ENCODE measurements around the gene UGCG. TPM values are rescaled to one million over a fixed set of nuclear protein-coding genes. Genes with fewer than 3 reads are reported as not detected.
"Not testable (repeated sequence)": the region's sequence is repeated elsewhere in the genome, so short reads cannot be mapped to it uniquely, and the experiment has no call there.

UGCG gene
- total RNA-seq, 1 donor = 399 TPM

DNA sequence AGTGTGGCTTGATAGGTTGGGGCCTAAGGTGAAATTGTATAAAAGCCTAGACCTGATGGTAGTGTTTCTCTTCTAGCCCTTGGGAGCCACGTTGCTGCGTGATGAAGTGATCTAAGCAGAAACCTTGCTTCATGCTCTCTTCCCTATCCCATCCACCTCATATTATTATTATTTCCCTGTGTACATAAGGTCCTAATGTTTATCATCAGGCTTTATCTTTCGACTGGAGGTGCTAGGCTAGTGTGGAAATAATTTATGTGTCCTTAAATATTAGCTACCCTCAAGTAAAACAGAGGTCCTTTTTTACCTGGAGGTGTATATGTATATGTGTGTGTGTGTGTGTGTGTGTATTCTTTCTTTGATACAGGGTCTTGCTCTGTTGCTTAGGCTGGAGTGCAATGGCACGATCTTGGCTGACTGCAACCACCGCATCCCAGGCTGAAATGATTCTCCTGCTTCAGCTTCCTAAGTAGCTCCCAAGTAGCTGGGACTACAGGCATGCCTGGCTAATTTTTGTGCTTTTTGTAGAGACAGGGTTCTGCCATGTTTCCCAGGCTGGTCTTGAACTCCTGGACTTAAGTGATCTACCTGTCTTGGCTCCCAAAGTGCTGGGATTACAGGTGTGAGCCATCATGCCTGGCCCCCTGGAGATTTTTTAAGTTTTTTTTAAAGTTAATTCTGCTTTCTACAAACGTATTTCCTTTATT lies 3.7 kb downstream of the UGCG start:
- TF ChIP-seq, protein P1, sequence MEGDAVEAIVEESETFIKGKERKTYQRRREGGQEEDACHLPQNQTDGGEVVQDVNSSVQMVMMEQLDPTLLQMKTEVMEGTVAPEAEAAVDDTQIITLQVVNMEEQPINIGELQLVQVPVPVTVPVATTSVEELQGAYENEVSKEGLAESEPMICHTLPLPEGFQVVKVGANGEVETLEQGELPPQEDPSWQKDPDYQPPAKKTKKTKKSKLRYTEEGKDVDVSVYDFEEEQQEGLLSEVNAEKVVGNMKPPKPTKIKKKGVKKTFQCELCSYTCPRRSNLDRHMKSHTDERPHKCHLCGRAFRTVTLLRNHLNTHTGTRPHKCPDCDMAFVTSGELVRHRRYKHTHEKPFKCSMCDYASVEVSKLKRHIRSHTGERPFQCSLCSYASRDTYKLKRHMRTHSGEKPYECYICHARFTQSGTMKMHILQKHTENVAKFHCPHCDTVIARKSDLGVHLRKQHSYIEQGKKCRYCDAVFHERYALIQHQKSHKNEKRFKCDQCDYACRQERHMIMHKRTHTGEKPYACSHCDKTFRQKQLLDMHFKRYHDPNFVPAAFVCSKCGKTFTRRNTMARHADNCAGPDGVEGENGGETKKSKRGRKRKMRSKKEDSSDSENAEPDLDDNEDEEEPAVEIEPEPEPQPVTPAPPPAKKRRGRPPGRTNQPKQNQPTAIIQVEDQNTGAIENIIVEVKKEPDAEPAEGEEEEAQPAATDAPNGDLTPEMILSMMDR (IDR thresholded peaks at IDR 0.05; ENCODE audit: insufficient read depth, low read depth, low read length) = no peak
- DNase-seq (ENCODE audit: low read depth) = no peak
- peak overlapping the region; percentile 87 for H3K4me3 ChIP-seq (ENCODE audit: low read depth, low read length)

DNA sequence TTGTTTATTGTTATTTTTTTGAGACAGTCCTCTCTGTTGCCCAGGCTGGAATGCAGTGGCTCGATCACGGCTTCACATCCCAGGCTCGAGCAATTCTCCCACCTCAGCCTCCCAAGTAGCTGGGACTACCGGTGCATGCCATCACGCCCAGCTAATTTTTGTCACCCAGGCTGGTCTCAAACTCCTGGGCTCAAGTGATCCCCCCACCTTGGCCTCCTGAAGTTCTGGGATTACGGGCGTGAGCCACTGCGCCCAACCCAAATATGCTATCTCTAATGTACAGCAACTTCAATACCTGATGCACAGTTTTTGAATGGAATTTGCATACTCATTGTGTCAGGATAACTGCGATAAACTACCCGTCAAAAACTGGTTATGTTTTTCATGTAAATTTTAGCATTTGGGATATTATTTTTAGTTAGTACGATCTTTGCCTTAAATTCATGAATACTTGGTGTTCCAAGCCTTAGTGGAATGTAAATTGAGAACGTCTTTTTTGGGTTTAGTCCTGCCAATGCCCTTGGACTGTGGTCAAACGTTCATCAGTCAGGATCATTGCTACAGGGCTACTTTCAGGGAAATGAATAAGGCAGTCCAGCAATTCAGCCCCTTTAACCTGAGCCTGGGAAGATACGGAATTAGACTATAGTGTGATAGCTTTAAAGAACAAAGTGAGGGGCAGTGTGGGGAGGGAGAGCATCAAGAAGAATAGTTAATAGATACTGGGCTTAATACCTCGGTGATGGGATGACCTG lies 4.4 kb downstream of the UGCG start:
- TF ChIP-seq, protein P1 (IDR thresholded peaks at IDR 0.05; ENCODE audit: insufficient read depth, low read depth, low read length) = no peak
- peak overlapping the region; percentile 16 for H3K4me3 ChIP-seq (ENCODE audit: low read depth, low read length)
- DNase-seq (ENCODE audit: low read depth) = no peak

DNA sequence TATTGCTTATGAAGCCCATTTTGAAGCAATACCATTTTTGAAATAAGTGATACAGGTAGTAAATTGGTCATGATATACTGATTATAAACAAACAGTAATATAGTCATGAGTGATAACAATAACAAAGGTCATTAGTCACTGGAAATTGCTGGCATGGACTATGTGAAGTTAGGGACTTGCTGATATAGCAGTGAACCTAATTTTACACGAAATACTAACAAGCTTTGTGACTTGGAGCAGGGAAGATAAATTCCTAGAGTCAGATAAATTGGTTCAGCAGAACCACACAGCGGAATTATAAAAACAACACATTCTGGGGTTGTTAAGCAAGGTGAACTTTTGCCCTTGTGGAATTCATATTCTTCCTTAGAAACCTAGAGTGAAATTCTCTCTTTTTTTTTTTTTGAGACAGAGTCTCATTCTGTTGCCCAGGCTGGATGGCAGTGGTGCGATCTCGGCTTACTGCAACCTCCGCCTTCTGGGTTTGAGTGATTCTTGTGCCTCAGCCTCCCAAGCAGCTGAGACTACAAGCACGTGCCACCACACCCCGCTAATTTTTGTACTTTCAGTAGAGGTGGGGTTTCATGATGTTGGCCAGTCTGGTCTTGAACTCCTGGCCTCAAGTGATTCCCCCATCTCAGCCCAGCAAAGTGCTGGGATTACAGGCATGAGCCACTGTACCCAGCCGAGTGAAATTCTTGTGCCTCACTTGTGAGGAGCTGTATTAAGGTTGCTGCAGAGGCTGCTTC lies 6.0 kb downstream of the UGCG start:
- TF ChIP-seq, protein P1 (IDR thresholded peaks at IDR 0.05; ENCODE audit: insufficient read depth, low read depth, low read length) = no peak
- DNase-seq (ENCODE audit: low read depth) = peak; percentile 53
- peak overlapping the region; percentile 19 for H3K4me3 ChIP-seq (ENCODE audit: low read depth, low read length)

DNA sequence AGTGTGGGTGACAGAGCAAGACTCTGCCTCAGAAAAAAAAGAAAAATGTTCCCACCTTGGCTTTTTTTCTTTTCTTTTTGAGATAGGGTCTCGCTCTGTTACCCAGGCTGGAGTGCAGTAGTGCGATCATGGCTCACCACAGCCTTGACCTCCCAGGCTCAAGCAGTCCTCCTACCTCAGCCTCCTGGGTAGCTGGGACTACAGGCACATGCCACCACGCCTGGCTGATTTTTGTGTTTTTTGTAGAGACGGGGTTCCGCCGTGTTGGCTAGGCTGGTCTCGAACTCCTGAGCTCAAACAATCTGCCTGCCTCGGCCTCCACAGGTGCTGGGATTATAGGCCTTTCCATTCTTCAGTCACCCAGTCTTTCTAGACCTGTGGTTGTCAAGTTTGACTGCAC lies 6.9 kb downstream of the UGCG start:
- not testable (repeated sequence) for DNase-seq (ENCODE audit: low read depth); H3K4me3 ChIP-seq (ENCODE audit: low read depth, low read length)

DNA sequence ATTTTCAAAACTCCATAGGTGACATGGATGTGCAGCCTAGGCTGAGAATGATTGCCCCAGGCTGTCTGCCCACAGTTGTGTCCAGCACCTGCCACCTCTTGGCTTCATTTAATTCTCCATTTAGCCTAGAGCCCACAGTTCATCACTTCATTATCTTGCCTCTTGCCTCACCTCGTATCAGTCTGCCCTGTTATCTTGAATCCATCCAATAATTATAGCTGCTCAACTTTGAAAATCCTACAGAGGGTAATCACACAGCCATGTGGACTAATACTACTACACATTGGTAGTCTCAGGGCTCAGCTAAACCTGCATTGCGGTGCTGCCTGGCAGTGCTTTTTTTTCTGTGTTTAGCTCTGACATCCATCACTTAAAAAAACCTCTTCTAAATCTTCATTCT lies 7.4 kb downstream of the UGCG start:
- TF ChIP-seq, protein P1 (IDR thresholded peaks at IDR 0.05; ENCODE audit: insufficient read depth, low read depth, low read length) = no peak
- H3K4me3 ChIP-seq (ENCODE audit: low read depth, low read length) = no peak overlapping the region
- no peak for DNase-seq (ENCODE audit: low read depth)

DNA sequence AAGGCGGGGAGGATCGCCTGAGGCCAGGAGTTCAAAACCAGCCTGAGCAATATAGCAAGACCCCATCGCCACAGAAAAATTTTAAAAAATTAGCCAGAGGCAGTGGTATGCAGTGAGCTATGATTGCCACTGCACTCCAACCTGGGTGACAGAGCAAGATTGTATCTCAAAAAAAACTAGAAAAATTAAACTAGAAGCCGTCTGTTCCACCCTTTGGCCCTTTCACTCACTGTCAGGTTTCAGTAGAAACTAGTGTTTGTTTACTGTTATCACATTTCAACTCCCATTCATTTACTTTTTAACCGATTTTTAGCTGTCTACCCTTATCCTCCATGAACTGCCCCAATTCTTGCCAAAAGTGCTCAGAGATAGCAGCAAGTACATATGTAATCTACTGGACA lies 8.3 kb downstream of the UGCG start:
- no peak overlapping the region for H3K4me3 ChIP-seq (ENCODE audit: low read depth, low read length)
- no peak for DNase-seq (ENCODE audit: low read depth)
- TF ChIP-seq, protein P1 (IDR thresholded peaks at IDR 0.05; ENCODE audit: insufficient read depth, low read depth, low read length) = no peak

DNA sequence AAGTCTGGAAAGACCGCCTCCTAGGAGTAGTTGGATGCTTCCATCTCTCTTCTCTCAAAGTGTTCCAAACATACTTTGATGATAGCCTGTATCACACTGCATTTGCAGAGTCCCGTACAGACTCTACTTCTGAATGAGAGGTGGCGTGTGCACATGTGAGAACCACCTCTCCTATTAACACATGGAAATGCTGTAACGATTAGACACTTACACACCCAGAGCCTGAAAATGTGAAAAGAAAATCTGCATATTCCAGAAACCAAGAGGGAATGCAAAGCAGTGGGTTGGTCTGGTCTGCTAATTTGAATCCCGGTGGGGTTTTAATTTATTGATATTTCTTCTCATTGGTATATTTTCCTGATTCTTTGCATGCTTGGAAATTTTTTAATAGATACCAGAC lies 10.5 kb downstream of the UGCG start:
- TF ChIP-seq, protein P1 (IDR thresholded peaks at IDR 0.05; ENCODE audit: insufficient read depth, low read depth, low read length) = no peak
- no peak overlapping the region for H3K4me3 ChIP-seq (ENCODE audit: low read depth, low read length)
- DNase-seq (ENCODE audit: low read depth) = no peak
